MM.1S (cell line): ENCODE measurements around the gene CFH.

Experiments
- EZH2 ChIP-seq: fragments of 300-600 bp; sonication (generic); optimal IDR thresholded peaks from 2 replicates; pipeline ENCODE3; 2017; ENCODE audit warnings: low read depth, mild to moderate bottlenecking, antibody characterized with exemption, low read length, mixed read lengths
- EZH2phosphoT487 ChIP-seq: fragments of 300-600 bp; sonication (generic); IDR thresholded peaks from 2 replicates; pipeline ENCODE4 v1.6.1; 2018; ENCODE audit warnings: antibody characterized with exemption, low read length

- TF ChIP-seq EZH2 (no peak), EZH2phosphoT487 (no peak)
These were observed at the start of gene CFH for GRCh38 chr1:196651637-196652215.
